GM13976 (cell line): Measurements from ENCODE around the gene ATP6V0B.
A peak's percentile ranks its signal among the peaks of the same experiment; 100 is the strongest.

Experiments
- DNase-seq: peaks from one replicate; pipeline ENCODE4 v3.0.0; 2012; ENCODE audit warnings: low spot score
- CTCF ChIP-seq: IDR thresholded peaks from 2 replicates; pipeline ENCODE4 v1.5.1; 2012; ENCODE audit warnings: borderline replicate concordance, mild to moderate bottlenecking; ENCODE audit not compliant: insufficient read depth; ENCODE audit errors: extremely low read depth, missing control alignments, control extremely low read depth
- in situ Hi-C: fragments of 300-500 bp; cut with MboI; formaldehyde crosslinking; loops from one replicate; pipeline ENCODE4 v1.12.0; 2022; ENCODE audit warnings: low sequenced_read_pairs, mixed read lengths, inconsistent platforms; ENCODE audit not compliant: unreplicated experiment

ATP6V0B gene

GRCh38 chr1:43986712-43987111 lies 12.0 kb downstream of the ATP6V0B start:
- no peak for TF ChIP-seq CTCF
- in situ Hi-C loops: no loop called here
- DNase-seq: no peak

GRCh38 chr1:43987159-43987902 lies 12.6 kb downstream of the ATP6V0B start:
- in situ Hi-C loops: no loop called here
- no peak for TF ChIP-seq CTCF
- DNase-seq: no peak

GRCh38 chr1:43990271-43991199 lies 15.8 kb downstream of the ATP6V0B start:
- TF ChIP-seq CTCF: no peak
- in situ Hi-C loops: no loop called here
- DNase-seq: peak; percentile 52

- no peak for DNase-seq
- no peak for TF ChIP-seq CTCF
- in situ Hi-C loops: no loop called here
These were observed 16.4 kb downstream of the ATP6V0B start for GRCh38 chr1:43991200-43991475.

GRCh38 chr1:43991476-43992231 lies 16.9 kb downstream of the ATP6V0B start, which contains the start of gene CCDC24:
Gene CCDC24 (plus strand): TSS chr1:43991599. CDS start chr1:43991879, 280 bp downstream.
- DNase-seq: peak; percentile 93
- TF ChIP-seq CTCF: no peak
- in situ Hi-C loops: no loop called here
